Mammary epithelial cell (primary cell): ENCODE data around the gene PLPP4.

ENCODE experiments used
- CTCF ChIP-seq, 2 donors: IDR thresholded peaks in 1 of 2; conservative IDR thresholded peaks in 1 of 2; 2 replicates each; pipeline ENCODE4 v1.5.1; 2011 to 2012; ENCODE audit warnings: inconsistent platforms in 2 of 2, low read length in 2 of 2, mild to moderate bottlenecking in 2 of 2, control low read depth in 1 of 2, low read depth in 1 of 2; ENCODE audit not compliant: insufficient read depth in 1 of 2; ENCODE audit errors: extremely low read depth in 1 of 2
- EZH2 ChIP-seq: IDR thresholded peaks from 2 replicates; pipeline ENCODE4 v1.6.1; 2012; ENCODE audit warnings: low read length, inconsistent platforms, borderline replicate concordance

- no peak for TF ChIP-seq CTCF (conservative IDR thresholded peaks at IDR 0.05 in 1 of 2, IDR thresholded peaks at IDR 0.05 in 1 of 2; ENCODE audit: extremely low read depth in 1 of 2, insufficient read depth in 1 of 2, low read depth in 1 of 2, low read length in 2 of 2)
- no peak for TF ChIP-seq EZH2
Observed at GRCh38 chr10:120609006-120609405, 152.0 kb downstream of the PLPP4 start.
